Keratinocyte (primary cell): ENCODE measurements around the gene HCN4. TPM values are rescaled to one million over a fixed set of nuclear protein-coding genes. Genes with fewer than 3 reads are reported as not detected.

ENCODE experiments used
- DNase-seq: peaks from one replicate; pipeline ENCODE4 v3.0.0-alpha.2; 2011; ENCODE audit warnings: low read depth, missing footprints, low spot score
- FAIRE-seq: peaks from 2 replicates; lab custom pipeline; 2011; peaks lifted over from hg19 to GRCh38; lab: Jason Lieb, UNC
- H2AFZ ChIP-seq: 2 replicates; pipeline ENCODE4 v1.6.0; 2012; ENCODE audit warnings: low read length, control low read depth, inconsistent platforms; ENCODE audit not compliant: control insufficient read depth
- H3K27ac ChIP-seq: 2 replicates; pipeline ENCODE4 v1.5.1; 2011; ENCODE audit warnings: low read length; ENCODE audit not compliant: control insufficient read depth, insufficient read depth
- H3K27me3 ChIP-seq: 3 replicates; pipeline ENCODE4 v1.6.0; 2011; ENCODE audit warnings: low read length; ENCODE audit not compliant: control insufficient read depth, insufficient read depth; ENCODE audit errors: extremely low read depth
- H3K36me3 ChIP-seq, 2 experiments: 2 replicates in 1 of 2; 3 replicates in 1 of 2; pipeline ENCODE4 v1.5.1; 2011; ENCODE audit warnings: low read length in 2 of 2, mild to moderate bottlenecking in 1 of 2; ENCODE audit not compliant: control insufficient read depth in 2 of 2, insufficient read depth in 2 of 2; ENCODE audit errors: extremely low read depth in 1 of 2
- H3K4me1 ChIP-seq: 3 replicates; pipeline ENCODE4 v1.5.1; 2011; ENCODE audit warnings: low read length; ENCODE audit not compliant: control insufficient read depth, insufficient read depth; ENCODE audit errors: extremely low read depth
- H3K4me2 ChIP-seq: 3 replicates; pipeline ENCODE4 v1.6.0; 2011; ENCODE audit warnings: low read depth, low read length; ENCODE audit not compliant: control insufficient read depth, insufficient read depth; ENCODE audit errors: extremely low read depth
- H3K4me3 ChIP-seq, 3 experiments: fragments of 200-600 bp in 1 of 3; sonication (generic) in 1 of 3; 2 replicates in 2 of 3; 3 replicates in 1 of 3; pipeline ENCODE4 v1.5.1; 2011 to 2016; ENCODE audit warnings: low read length in 3 of 3, mild to moderate bottlenecking in 3 of 3, control low read depth in 2 of 3, inconsistent platforms in 1 of 3, low read depth in 1 of 3, mixed read lengths in 1 of 3, mixed run types in 1 of 3, moderate library complexity in 1 of 3; ENCODE audit not compliant: control insufficient read depth in 2 of 3, insufficient read depth in 2 of 3; ENCODE audit errors: extremely low read depth in 1 of 3
- H3K79me2 ChIP-seq: 2 replicates; pipeline ENCODE4 v1.6.0; 2012; ENCODE audit warnings: low read length; ENCODE audit not compliant: control insufficient read depth, insufficient read depth
- H3K9ac ChIP-seq: 3 replicates; pipeline ENCODE4 v1.6.0; 2011; ENCODE audit warnings: low read length; ENCODE audit not compliant: control insufficient read depth, insufficient read depth; ENCODE audit errors: extremely low read depth
- H3K9me1 ChIP-seq: 3 replicates; pipeline ENCODE4 v1.6.0; 2011; ENCODE audit warnings: low read length; ENCODE audit not compliant: control insufficient read depth, insufficient read depth; ENCODE audit errors: extremely low read depth
- H3K9me3 ChIP-seq: 2 replicates; pipeline ENCODE4 v1.5.1; 2012; ENCODE audit warnings: low read depth, low read length; ENCODE audit not compliant: control insufficient read depth
- H4K20me1 ChIP-seq: 3 replicates; pipeline ENCODE4 v1.6.0; 2011; ENCODE audit warnings: low read length; ENCODE audit not compliant: control insufficient read depth, insufficient read depth; ENCODE audit errors: extremely low read depth
- EZH2 ChIP-seq: IDR thresholded peaks from one replicate; pipeline ENCODE4 v1.6.1; 2012; ENCODE audit warnings: inconsistent platforms, mild to moderate bottlenecking, low read length, moderate library complexity
- dilution Hi-C: fragments of 300-500 bp; cut with MboI; formaldehyde crosslinking; loops from one replicate; pipeline ENCODE4 v1.7.0; 2020; ENCODE audit warnings: low sequenced_read_pairs; ENCODE audit not compliant: extremely low pct_ligation_motif_present
- polyA plus RNA-seq, 5 experiments: library from polyadenylated mRNA; depleted of rRNA in 3 of 5; stranded (reverse) in 3 of 5; stranded (forward) in 1 of 5; unstranded in 1 of 5; fragments of >200 nt; gene quantifications; 1 replicate in 1 of 5; 2 replicates in 3 of 5; 3 replicates in 1 of 5; pipeline versions ENCODE4 v1.2.1 to v1.2.3, GENCODE V29; 2011 to 2012; ENCODE audit warnings: missing spikeins in 2 of 5, low read depth in 1 of 5, low replicate concordance in 1 of 5
- TF ChIP-seq, protein P1 (sequence below), 3 experiments: IDR thresholded peaks in 1 of 3; conservative IDR thresholded peaks in 1 of 3; optimal IDR thresholded peaks in 1 of 3; 2 replicates in 2 of 3; 3 replicates in 1 of 3; pipeline versions ENCODE3 to v1.5.1; 2011; ENCODE audit warnings: low read length in 3 of 3, mild to moderate bottlenecking in 3 of 3, moderate library complexity in 2 of 3, control low read depth in 1 of 3, inconsistent platforms in 1 of 3; ENCODE audit not compliant: insufficient read depth in 2 of 3; ENCODE audit errors: extremely low read depth in 1 of 3

The HCN4 gene
- polyA plus RNA-seq, 1 donor (not counting 4 experiments of a cell fraction or from before 2014, with no cell fraction given), result not detected

DNA sequence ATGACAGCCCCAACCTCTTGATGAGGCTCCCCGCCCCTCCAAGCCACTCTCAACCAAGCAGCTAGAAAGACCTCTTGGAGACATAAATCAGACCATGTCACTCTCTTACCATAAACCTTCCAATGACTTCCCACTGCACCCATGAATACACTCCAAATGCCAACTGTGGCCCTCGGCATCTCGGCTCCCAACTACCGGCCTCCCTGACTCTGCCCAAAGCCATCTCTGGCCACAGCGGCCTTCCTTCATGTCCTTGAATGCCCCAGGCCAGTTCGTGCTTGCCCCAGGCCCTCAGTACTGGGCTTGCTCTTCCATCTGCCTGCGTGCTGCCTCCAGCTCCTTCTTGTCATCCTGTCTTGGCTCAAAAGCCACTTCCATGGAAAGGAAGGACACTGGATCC is 32.0 kb downstream of the HCN4 start:
- no peak for FAIRE-seq

DNA sequence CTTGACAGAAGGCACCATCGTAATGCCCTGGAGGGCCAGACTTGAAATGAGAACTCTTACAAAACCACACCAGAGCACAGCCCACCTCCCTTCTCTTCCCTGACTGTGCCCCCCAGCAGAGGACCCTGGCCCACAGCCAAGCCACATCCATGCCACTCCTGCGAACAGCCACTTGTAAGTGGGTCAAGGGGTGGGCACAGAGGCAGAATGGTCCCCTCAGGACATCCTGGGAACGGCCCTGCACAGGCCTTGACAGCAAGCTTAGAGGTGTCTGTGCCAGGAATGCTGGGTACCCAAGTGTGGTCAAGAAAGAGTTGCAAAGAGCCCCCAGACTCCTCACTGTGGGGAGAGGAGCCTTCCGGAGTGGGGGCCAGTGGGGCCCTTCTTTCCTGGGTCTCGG is 33.3 kb downstream of the HCN4 start:
- DNase-seq (no peak), FAIRE-seq (no peak)
- Histone ChIP-seq H3K4me3 (no peak overlapping the region), H3K4me1 (no peaks in the 10 kb centered on the region), H3K4me2 (no peak overlapping the region), H3K79me2 (no peaks in the 10 kb centered on the region), H3K9me1 (no peaks in the 10 kb centered on the region), H2AFZ (no peak overlapping the region), H3K36me3 (no peaks in the 10 kb centered on the region), H3K27ac (no peak overlapping the region), H4K20me1 (no peaks in the 10 kb centered on the region), H3K27me3 (peaks cover 7% of the 10 kb centered on the region), H3K9ac (no peak overlapping the region), H3K9me3 (no peaks in the 10 kb centered on the region)
- TF ChIP-seq, protein P1, sequence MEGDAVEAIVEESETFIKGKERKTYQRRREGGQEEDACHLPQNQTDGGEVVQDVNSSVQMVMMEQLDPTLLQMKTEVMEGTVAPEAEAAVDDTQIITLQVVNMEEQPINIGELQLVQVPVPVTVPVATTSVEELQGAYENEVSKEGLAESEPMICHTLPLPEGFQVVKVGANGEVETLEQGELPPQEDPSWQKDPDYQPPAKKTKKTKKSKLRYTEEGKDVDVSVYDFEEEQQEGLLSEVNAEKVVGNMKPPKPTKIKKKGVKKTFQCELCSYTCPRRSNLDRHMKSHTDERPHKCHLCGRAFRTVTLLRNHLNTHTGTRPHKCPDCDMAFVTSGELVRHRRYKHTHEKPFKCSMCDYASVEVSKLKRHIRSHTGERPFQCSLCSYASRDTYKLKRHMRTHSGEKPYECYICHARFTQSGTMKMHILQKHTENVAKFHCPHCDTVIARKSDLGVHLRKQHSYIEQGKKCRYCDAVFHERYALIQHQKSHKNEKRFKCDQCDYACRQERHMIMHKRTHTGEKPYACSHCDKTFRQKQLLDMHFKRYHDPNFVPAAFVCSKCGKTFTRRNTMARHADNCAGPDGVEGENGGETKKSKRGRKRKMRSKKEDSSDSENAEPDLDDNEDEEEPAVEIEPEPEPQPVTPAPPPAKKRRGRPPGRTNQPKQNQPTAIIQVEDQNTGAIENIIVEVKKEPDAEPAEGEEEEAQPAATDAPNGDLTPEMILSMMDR (optimal IDR thresholded peaks at IDR 0.05 in 1 of 3, IDR thresholded peaks at IDR 0.05 in 1 of 3, conservative IDR thresholded peaks at IDR 0.05 in 1 of 3; ENCODE audit: extremely low read depth in 1 of 3, insufficient read depth in 2 of 3, low read length in 3 of 3), result no peak
- no peak for TF ChIP-seq EZH2
- dilution Hi-C loops, result no loop called here

More for the DNA sequence above, 32.0 kb downstream of the HCN4 start:
- H2AFZ ChIP-seq, result no peak overlapping the region
- H3K9me1 ChIP-seq, result no peaks in the 10 kb centered on the region
- H3K27ac ChIP-seq, result no peak overlapping the region
- H3K27me3 ChIP-seq, result peaks cover 7% of the 10 kb centered on the region
- no peak overlapping the region for H3K4me2 ChIP-seq
- H3K9ac ChIP-seq, result no peak overlapping the region
- TF ChIP-seq, protein P1 (optimal IDR thresholded peaks at IDR 0.05 in 1 of 3, IDR thresholded peaks at IDR 0.05 in 1 of 3, conservative IDR thresholded peaks at IDR 0.05 in 1 of 3; ENCODE audit: extremely low read depth in 1 of 3, insufficient read depth in 2 of 3, low read length in 3 of 3), result no peak
- TF ChIP-seq EZH2, result no peak
- no peaks in the 10 kb centered on the region for H4K20me1 ChIP-seq
- no peak overlapping the region for H3K4me3 ChIP-seq
- H3K36me3 ChIP-seq, result no peaks in the 10 kb centered on the region
- no peaks in the 10 kb centered on the region for H3K9me3 ChIP-seq
- H3K4me1 ChIP-seq, result no peaks in the 10 kb centered on the region
- dilution Hi-C loops, result no loop called here
- no peak for DNase-seq
- no peaks in the 10 kb centered on the region for H3K79me2 ChIP-seq
